ENCODE measurements around the gene PKP2.
A peak's percentile ranks its signal among the peaks of the same experiment; 100 is the strongest.

Gene PKP2

GRCh38 chr12:32770141-32770540, 126.4 kb downstream of the PKP2 start:
- no peak overlapping the region for H3K4me3 ChIP-seq (ENCODE audit: insufficient read depth, low read depth, low read length, poor library complexity, severe bottlenecking)
- H3K36me3 ChIP-seq (ENCODE audit: control insufficient read depth, insufficient read depth, low read length), result no peaks in the 10 kb centered on the region
- H3K9me3 ChIP-seq (ENCODE audit: control insufficient read depth, low read length), result no peaks in the 10 kb centered on the region
- H3K4me1 ChIP-seq (ENCODE audit: control insufficient read depth, insufficient read depth, low read length, poor library complexity, severe bottlenecking), result no peaks in the 10 kb centered on the region
- no peaks in the 10 kb centered on the region for H3K27me3 ChIP-seq (replicated peaks; ENCODE audit: control insufficient read depth, insufficient read depth, low read length, poor library complexity, severe bottlenecking)
- no peak overlapping the region for H3K27ac ChIP-seq (ENCODE audit: insufficient read depth, low read length, poor library complexity, severe bottlenecking)
- DNase-seq, result no peak

- Histone ChIP-seq H3K9me3 (ENCODE audit: control insufficient read depth, low read length) (no peaks in the 10 kb centered on the region), H3K4me3 (ENCODE audit: insufficient read depth, low read depth, low read length, poor library complexity, severe bottlenecking) (no peak overlapping the region), H3K27me3 (replicated peaks; ENCODE audit: control insufficient read depth, insufficient read depth, low read length, poor library complexity, severe bottlenecking) (no peaks in the 10 kb centered on the region), H3K36me3 (ENCODE audit: control insufficient read depth, insufficient read depth, low read length) (no peaks in the 10 kb centered on the region), H3K27ac (ENCODE audit: insufficient read depth, low read length, poor library complexity, severe bottlenecking) (no peak overlapping the region), H3K4me1 (ENCODE audit: control insufficient read depth, insufficient read depth, low read length, poor library complexity, severe bottlenecking) (no peaks in the 10 kb centered on the region)
- no peak for DNase-seq
Measured at GRCh38 chr12:32768518-32768917, 128.1 kb downstream of the PKP2 start.

GRCh38 chr12:32765906-32766305, 130.7 kb downstream of the PKP2 start:
- no peaks in the 10 kb centered on the region for H3K9me3 ChIP-seq (ENCODE audit: control insufficient read depth, low read length)
- no peak overlapping the region for H3K4me3 ChIP-seq (ENCODE audit: insufficient read depth, low read depth, low read length, poor library complexity, severe bottlenecking)
- H3K27ac ChIP-seq (ENCODE audit: insufficient read depth, low read length, poor library complexity, severe bottlenecking), result no peak overlapping the region
- H3K4me1 ChIP-seq (ENCODE audit: control insufficient read depth, insufficient read depth, low read length, poor library complexity, severe bottlenecking), result no peaks in the 10 kb centered on the region
- H3K27me3 ChIP-seq (replicated peaks; ENCODE audit: control insufficient read depth, insufficient read depth, low read length, poor library complexity, severe bottlenecking), result no peaks in the 10 kb centered on the region
- DNase-seq, result no peak
- no peaks in the 10 kb centered on the region for H3K36me3 ChIP-seq (ENCODE audit: control insufficient read depth, insufficient read depth, low read length)

- no peaks in the 10 kb centered on the region for H3K36me3 ChIP-seq (ENCODE audit: control insufficient read depth, insufficient read depth, low read length)
- H3K27me3 ChIP-seq (replicated peaks; ENCODE audit: control insufficient read depth, insufficient read depth, low read length, poor library complexity, severe bottlenecking), result no peaks in the 10 kb centered on the region
- H3K9me3 ChIP-seq (ENCODE audit: control insufficient read depth, low read length), result no peaks in the 10 kb centered on the region
- no peak overlapping the region for H3K4me3 ChIP-seq (ENCODE audit: insufficient read depth, low read depth, low read length, poor library complexity, severe bottlenecking)
- no peak overlapping the region for H3K27ac ChIP-seq (ENCODE audit: insufficient read depth, low read length, poor library complexity, severe bottlenecking)
- no peaks in the 10 kb centered on the region for H3K4me1 ChIP-seq (ENCODE audit: control insufficient read depth, insufficient read depth, low read length, poor library complexity, severe bottlenecking)
- DNase-seq, result no peak
Measured at GRCh38 chr12:32761716-32762115, 134.9 kb downstream of the PKP2 start.

GRCh38 chr12:32757157-32757556, 139.4 kb downstream of the PKP2 start:
- Histone ChIP-seq H3K27me3 (replicated peaks; ENCODE audit: control insufficient read depth, insufficient read depth, low read length, poor library complexity, severe bottlenecking) (no peaks in the 10 kb centered on the region), H3K9me3 (ENCODE audit: control insufficient read depth, low read length) (no peaks in the 10 kb centered on the region), H3K27ac (ENCODE audit: insufficient read depth, low read length, poor library complexity, severe bottlenecking) (no peak overlapping the region), H3K4me1 (ENCODE audit: control insufficient read depth, insufficient read depth, low read length, poor library complexity, severe bottlenecking) (peaks cover 11% of the 10 kb centered on the region), H3K4me3 (ENCODE audit: insufficient read depth, low read depth, low read length, poor library complexity, severe bottlenecking) (no peak overlapping the region), H3K36me3 (ENCODE audit: control insufficient read depth, insufficient read depth, low read length) (peaks cover 3% of the 10 kb centered on the region)
- no peak for DNase-seq

- DNase-seq, result no peak
- H3K9me3 ChIP-seq (ENCODE audit: control insufficient read depth, low read length), result no peaks in the 10 kb centered on the region
- H3K27me3 ChIP-seq (replicated peaks; ENCODE audit: control insufficient read depth, insufficient read depth, low read length, poor library complexity, severe bottlenecking), result no peaks in the 10 kb centered on the region
- H3K27ac ChIP-seq (ENCODE audit: insufficient read depth, low read length, poor library complexity, severe bottlenecking), result peak overlapping the region; percentile 76
- peak overlapping the region; percentile 86 for H3K4me3 ChIP-seq (ENCODE audit: insufficient read depth, low read depth, low read length, poor library complexity, severe bottlenecking)
- H3K36me3 ChIP-seq (ENCODE audit: control insufficient read depth, insufficient read depth, low read length), result peaks cover 9% of the 10 kb centered on the region
- H3K4me1 ChIP-seq (ENCODE audit: control insufficient read depth, insufficient read depth, low read length, poor library complexity, severe bottlenecking), result peaks cover 11% of the 10 kb centered on the region
Measured at GRCh38 chr12:32756476-32757066, 140.0 kb downstream of the PKP2 start.

- H3K9me3 ChIP-seq (ENCODE audit: control insufficient read depth, low read length), result no peaks in the 10 kb centered on the region
- H3K4me3 ChIP-seq (ENCODE audit: insufficient read depth, low read depth, low read length, poor library complexity, severe bottlenecking), result peak within 1 kb of the TSS; percentile 86
- peak within 1 kb of the TSS; percentile 76 for H3K27ac ChIP-seq (ENCODE audit: insufficient read depth, low read length, poor library complexity, severe bottlenecking)
- H3K36me3 ChIP-seq (ENCODE audit: control insufficient read depth, insufficient read depth, low read length), result peaks cover 16% of the 10 kb centered on the region
- no peaks in the 10 kb centered on the region for H3K27me3 ChIP-seq (replicated peaks; ENCODE audit: control insufficient read depth, insufficient read depth, low read length, poor library complexity, severe bottlenecking)
- peaks cover 11% of the 10 kb centered on the region for H3K4me1 ChIP-seq (ENCODE audit: control insufficient read depth, insufficient read depth, low read length, poor library complexity, severe bottlenecking)
- peak; percentile 78 to 87 (median 78) for DNase-seq
Measured at GRCh38 chr12:32755654-32756475, 140.7 kb downstream of the PKP2 start, which contains the start of gene YARS2. TSS of gene YARS2 (minus strand) at chr12:32755897. CDS start at chr12:32755874, 23 bp downstream.

GRCh38 chr12:32755051-32755653, 141.4 kb downstream of the PKP2 start:
- peak overlapping the region; percentile 76 for H3K27ac ChIP-seq (ENCODE audit: insufficient read depth, low read length, poor library complexity, severe bottlenecking)
- H3K36me3 ChIP-seq (ENCODE audit: control insufficient read depth, insufficient read depth, low read length), result peaks cover 23% of the 10 kb centered on the region
- no peaks in the 10 kb centered on the region for H3K27me3 ChIP-seq (replicated peaks; ENCODE audit: control insufficient read depth, insufficient read depth, low read length, poor library complexity, severe bottlenecking)
- no peaks in the 10 kb centered on the region for H3K9me3 ChIP-seq (ENCODE audit: control insufficient read depth, low read length)
- peaks cover 11% of the 10 kb centered on the region for H3K4me1 ChIP-seq (ENCODE audit: control insufficient read depth, insufficient read depth, low read length, poor library complexity, severe bottlenecking)
- peak overlapping the region; percentile 86 for H3K4me3 ChIP-seq (ENCODE audit: insufficient read depth, low read depth, low read length, poor library complexity, severe bottlenecking)
- peak; percentile 26 to 59 (median 33) for DNase-seq

- Histone ChIP-seq H3K27me3 (replicated peaks; ENCODE audit: control insufficient read depth, insufficient read depth, low read length, poor library complexity, severe bottlenecking) (no peaks in the 10 kb centered on the region), H3K4me1 (ENCODE audit: control insufficient read depth, insufficient read depth, low read length, poor library complexity, severe bottlenecking) (peaks cover 11% of the 10 kb centered on the region), H3K36me3 (ENCODE audit: control insufficient read depth, insufficient read depth, low read length) (peaks cover 30% of the 10 kb centered on the region), H3K4me3 (ENCODE audit: insufficient read depth, low read depth, low read length, poor library complexity, severe bottlenecking) (no peak overlapping the region), H3K9me3 (ENCODE audit: control insufficient read depth, low read length) (no peaks in the 10 kb centered on the region), H3K27ac (ENCODE audit: insufficient read depth, low read length, poor library complexity, severe bottlenecking) (peak overlapping the region; percentile 76)
- DNase-seq, result no peak
Measured at GRCh38 chr12:32754111-32754510, 142.5 kb downstream of the PKP2 start.

- Histone ChIP-seq H3K4me3 (ENCODE audit: insufficient read depth, low read depth, low read length, poor library complexity, severe bottlenecking) (no peak overlapping the region), H3K9me3 (ENCODE audit: control insufficient read depth, low read length) (no peaks in the 10 kb centered on the region), H3K4me1 (ENCODE audit: control insufficient read depth, insufficient read depth, low read length, poor library complexity, severe bottlenecking) (peaks cover 11% of the 10 kb centered on the region), H3K27ac (ENCODE audit: insufficient read depth, low read length, poor library complexity, severe bottlenecking) (no peak overlapping the region), H3K36me3 (ENCODE audit: control insufficient read depth, insufficient read depth, low read length) (peaks cover 32% of the 10 kb centered on the region), H3K27me3 (replicated peaks; ENCODE audit: control insufficient read depth, insufficient read depth, low read length, poor library complexity, severe bottlenecking) (no peaks in the 10 kb centered on the region)
- no peak for DNase-seq
Measured at GRCh38 chr12:32753605-32754004, 143.0 kb downstream of the PKP2 start.

All from effector memory CD4-positive, alpha-beta T cell (primary cell).